GM20000 (cell line): ENCODE results near the gene USP46.

Experiments used
- DNase-seq: peaks from one replicate; pipeline ENCODE4 v3.0.0; 2012; ENCODE audit warnings: low spot score
- TF ChIP-seq, protein P1 (sequence below): IDR thresholded peaks from 2 replicates; pipeline ENCODE4 v1.5.1; 2012; ENCODE audit warnings: mild to moderate bottlenecking, control low read depth; ENCODE audit errors: extremely low read depth, missing control alignments

USP46 gene

DNA sequence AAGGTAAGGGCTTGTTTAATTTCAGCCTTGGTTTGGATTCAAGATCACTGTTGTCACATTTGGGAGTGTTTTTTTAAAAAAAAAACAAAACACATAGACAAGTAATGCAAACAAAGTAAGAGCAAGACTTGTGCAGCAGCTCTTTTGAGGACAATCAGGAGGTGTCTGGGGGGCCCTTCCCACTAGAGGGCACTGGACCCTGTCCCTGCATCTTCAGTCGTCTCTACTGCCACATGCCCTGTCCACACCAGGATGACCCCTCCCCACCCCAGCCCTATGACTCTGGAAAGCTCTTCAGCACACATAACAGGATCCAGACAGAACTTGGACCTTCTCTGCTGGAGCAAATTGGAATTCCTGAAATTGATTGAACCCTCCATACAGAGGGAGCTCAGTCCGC lies 71.0 kb downstream of the USP46 start:
- DNase-seq = peak; percentile 54
- TF ChIP-seq, protein P1, sequence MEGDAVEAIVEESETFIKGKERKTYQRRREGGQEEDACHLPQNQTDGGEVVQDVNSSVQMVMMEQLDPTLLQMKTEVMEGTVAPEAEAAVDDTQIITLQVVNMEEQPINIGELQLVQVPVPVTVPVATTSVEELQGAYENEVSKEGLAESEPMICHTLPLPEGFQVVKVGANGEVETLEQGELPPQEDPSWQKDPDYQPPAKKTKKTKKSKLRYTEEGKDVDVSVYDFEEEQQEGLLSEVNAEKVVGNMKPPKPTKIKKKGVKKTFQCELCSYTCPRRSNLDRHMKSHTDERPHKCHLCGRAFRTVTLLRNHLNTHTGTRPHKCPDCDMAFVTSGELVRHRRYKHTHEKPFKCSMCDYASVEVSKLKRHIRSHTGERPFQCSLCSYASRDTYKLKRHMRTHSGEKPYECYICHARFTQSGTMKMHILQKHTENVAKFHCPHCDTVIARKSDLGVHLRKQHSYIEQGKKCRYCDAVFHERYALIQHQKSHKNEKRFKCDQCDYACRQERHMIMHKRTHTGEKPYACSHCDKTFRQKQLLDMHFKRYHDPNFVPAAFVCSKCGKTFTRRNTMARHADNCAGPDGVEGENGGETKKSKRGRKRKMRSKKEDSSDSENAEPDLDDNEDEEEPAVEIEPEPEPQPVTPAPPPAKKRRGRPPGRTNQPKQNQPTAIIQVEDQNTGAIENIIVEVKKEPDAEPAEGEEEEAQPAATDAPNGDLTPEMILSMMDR = peak; percentile 35

DNA sequence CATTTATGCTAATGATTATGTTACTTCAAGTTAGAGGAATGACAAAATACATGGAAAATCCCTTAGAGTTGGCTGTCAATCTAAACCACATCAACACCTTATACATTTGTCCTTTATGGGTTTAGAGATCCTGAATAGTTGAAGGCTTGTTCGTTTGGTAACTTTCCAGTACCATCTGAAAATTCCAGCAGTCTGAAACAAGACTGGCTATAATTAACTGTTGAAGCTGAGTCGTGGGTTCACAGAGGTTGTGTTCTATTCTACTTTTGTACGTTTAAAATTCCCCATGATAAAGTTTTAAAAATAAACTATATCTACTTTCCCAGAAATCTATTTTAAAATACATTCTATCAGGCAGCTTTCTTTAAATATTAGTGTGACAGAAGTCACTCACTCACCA lies 73.0 kb downstream of the USP46 start:
- DNase-seq = no peak
- TF ChIP-seq, protein P1 = no peak

DNA sequence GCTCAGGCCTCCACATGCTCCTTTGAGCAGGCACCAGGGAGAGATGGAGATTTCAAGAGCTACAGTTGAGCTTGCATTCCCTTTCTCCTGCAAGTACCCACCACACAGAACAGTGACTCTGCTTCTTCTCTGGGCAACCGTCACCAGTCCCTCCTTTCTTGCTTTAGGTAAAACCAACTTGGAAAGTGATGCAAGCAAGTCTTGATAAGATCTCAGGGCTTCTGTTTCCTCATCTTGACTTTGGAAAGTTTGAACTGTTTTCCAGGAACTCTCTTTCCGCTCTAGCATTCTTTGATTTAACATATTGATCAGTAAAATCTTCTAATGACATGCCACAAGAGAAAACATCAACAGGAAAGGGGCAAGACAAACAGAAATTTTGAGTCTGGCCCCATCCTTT lies 73.7 kb downstream of the USP46 start:
- TF ChIP-seq, protein P1 = no peak
- DNase-seq = no peak

DNA sequence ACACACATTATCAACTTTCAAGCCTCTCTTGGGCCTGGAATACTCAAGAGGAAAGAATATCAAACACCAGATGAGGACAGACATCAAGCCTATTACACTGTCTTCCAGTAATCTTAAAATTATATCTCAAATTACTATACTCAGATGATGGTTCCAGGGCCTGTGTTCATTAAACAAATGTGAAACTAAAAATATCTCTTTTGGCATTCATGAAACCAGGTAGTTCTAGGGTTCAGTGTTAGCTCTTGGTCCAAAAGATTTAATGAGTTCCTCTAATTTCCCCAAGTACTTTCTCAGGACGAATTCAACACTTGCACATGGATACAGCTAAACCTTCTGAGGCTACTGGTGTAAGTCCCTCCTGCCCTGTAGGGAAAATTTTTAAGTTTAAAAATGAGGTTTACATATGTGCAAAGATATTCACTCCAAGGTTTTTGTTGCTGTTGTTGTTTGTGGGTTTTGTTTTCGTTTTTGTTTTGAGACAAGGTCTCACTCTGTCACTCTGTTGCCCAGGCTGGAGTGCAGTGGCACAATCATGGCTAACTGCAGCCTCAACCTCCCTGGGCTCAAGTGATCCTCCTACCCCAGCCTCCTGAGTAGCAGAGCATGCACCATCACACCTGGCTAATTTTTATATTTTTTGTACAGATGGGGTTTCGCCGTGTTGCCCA lies 79.4 kb downstream of the USP46 start:
- TF ChIP-seq, protein P1 = no peak
- DNase-seq = no peak

DNA sequence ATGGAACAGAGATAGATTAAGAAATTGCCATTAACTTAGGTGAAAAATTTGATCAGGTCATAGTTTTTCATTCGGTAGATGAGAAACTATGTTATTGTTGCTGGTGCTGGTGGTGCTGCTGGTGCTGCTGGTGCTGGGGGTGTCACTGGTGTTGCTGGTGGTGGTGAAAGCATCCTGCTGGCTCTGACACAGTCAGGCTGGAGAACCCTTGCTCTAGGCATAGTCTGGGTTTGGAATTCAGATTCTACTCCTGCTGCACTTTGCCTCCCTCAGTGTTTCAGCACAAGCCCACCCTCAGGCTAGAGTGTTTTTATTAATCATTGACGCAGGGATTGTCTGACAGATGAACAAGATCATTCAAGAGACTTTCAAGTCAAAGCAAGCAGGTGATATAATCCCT lies 80.2 kb downstream of the USP46 start:
- TF ChIP-seq, protein P1 = no peak
- DNase-seq = no peak

DNA sequence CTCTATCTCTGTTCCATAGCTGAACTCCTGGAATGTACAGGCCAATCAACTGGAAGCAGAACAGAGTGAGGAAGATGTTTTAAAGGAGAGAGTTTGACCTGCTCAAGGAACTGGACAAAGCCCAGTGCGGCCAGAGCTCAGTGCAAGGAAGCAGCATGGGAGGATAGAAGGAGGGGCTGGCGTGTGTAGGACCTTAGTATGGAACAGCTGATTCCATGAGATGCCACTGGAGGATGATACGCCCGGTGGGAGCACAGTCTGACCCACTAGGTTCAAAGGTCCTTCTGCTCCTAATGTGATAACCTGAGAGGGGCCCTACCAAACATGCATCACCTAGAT lies 81.5 kb downstream of the USP46 start:
- TF ChIP-seq, protein P1 = no peak
- DNase-seq = no peak

DNA sequence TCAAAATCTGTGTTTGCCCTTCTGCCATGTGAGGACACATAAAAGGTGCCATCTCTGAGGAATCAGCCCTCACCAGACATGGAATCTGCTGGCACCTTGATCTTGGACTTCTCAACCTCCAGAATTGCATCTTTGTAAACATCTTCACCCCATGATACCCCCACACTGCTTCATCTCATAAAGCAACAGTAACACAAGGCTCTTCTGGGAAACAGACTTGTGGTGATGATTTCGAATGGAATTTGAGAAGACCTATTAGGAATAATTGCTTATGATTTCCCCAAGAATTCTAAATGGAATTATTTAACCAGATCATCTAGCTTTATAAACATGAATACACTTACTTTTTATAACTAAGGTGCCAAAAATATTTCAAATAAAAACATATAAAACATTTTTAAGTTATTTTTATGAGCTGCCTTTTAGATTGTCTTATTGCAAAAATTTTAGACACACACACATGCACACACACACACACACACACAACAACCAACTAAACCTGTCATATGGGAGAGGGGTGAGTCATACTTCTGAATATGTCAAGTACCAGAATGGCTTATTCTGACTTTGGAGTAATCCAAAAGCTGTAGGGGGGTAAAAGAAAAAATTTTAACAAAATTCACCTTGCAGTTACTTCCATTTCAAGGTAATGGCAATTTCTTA lies 82.0 kb downstream of the USP46 start:
- TF ChIP-seq, protein P1 = no peak
- DNase-seq = no peak
